H1 (cell line): ENCODE data around the gene RMND1. TPM values are rescaled to one million over a fixed set of nuclear protein-coding genes. Genes with fewer than 3 reads are reported as not detected.

Source experiments
- CTCF ChIA-PET: fragments of 300-600 bp; sonication (Branson Sonifier 250); formaldehyde crosslinking; loops from one replicate; lab custom pipeline; 2021; ENCODE audit not compliant: partially characterized antibody; lab: Charles Lee
- POLR2A ChIA-PET: fragments of 300-600 bp; sonication (Branson Sonifier 250); formaldehyde crosslinking; loops from one replicate; lab custom pipeline; 2021; ENCODE audit warnings: inconsistent platforms; ENCODE audit not compliant: partially characterized antibody; lab: Charles Lee
- DNase-seq, 2 experiments: peaks; one replicate each; pipeline versions ENCODE4 v3.0.0 to v3.0.0-alpha.2; 2010 to 2022; ENCODE audit warnings: low spot score in 2 of 2, low read depth in 1 of 2, mixed read lengths in 1 of 2
- FAIRE-seq: peaks from 2 replicates; lab custom pipeline; 2011; peaks lifted over from hg19 to GRCh38; lab: Jason Lieb, UNC
- H2AFZ ChIP-seq: 2 replicates; pipeline ENCODE4 v1.8.1; 2012; ENCODE audit warnings: low read length, inconsistent platforms
- H2AK5ac ChIP-seq: 2 replicates; pipeline ENCODE4 v1.6.1; 2013; ENCODE audit warnings: low read depth, low read length
- H2BK120ac ChIP-seq: replicated peaks from 2 replicates; pipeline ENCODE3; 2013; ENCODE audit warnings: low read depth, low read length, inconsistent platforms
- H2BK12ac ChIP-seq: 2 replicates; pipeline ENCODE4 v1.6.1; 2013; ENCODE audit warnings: low read depth, low read length
- H2BK15ac ChIP-seq: 2 replicates; pipeline ENCODE4 v1.6.1; 2013; ENCODE audit warnings: low read length
- H2BK20ac ChIP-seq: 2 replicates; pipeline ENCODE4 v1.6.1; 2013; ENCODE audit warnings: low read length
- H2BK5ac ChIP-seq: 2 replicates; pipeline ENCODE4 v1.6.1; 2013; ENCODE audit warnings: low read depth, low read length
- H3K14ac ChIP-seq: 2 replicates; pipeline ENCODE4 v1.6.1; 2013; ENCODE audit warnings: inconsistent platforms; ENCODE audit not compliant: insufficient read length
- H3K18ac ChIP-seq: 2 replicates; pipeline ENCODE4 v1.6.1; 2013; ENCODE audit warnings: low read length; ENCODE audit errors: extremely low read depth
- H3K23ac ChIP-seq: 2 replicates; pipeline ENCODE4 v1.6.1; 2013; ENCODE audit warnings: inconsistent platforms; ENCODE audit not compliant: insufficient read length
- H3K23me2 ChIP-seq: 2 replicates; pipeline ENCODE4 v1.6.1; 2013; ENCODE audit warnings: low read depth, low read length
- H3K27ac ChIP-seq: 2 replicates; pipeline ENCODE4 v1.6.1; 2011; ENCODE audit warnings: low read depth, low read length, inconsistent platforms
- H3K27me3 ChIP-seq, 4 experiments: replicated peaks in 1 of 4; 1 replicate in 1 of 4; 2 replicates in 3 of 4; pipeline versions ENCODE4 v1.6.1 to v1.8.1; 2011 to 2013; ENCODE audit warnings: low read length in 3 of 4, mild to moderate bottlenecking in 3 of 4, inconsistent platforms in 2 of 4, mixed read lengths in 2 of 4, moderate library complexity in 1 of 4; ENCODE audit not compliant: control insufficient read depth in 3 of 4, insufficient read depth in 3 of 4; ENCODE audit errors: extremely low read depth in 1 of 4
- H3K36me3 ChIP-seq, 4 experiments: 2 replicates each; pipeline versions ENCODE4 v1.6.1 to v1.8.1; 2011 to 2013; ENCODE audit warnings: mild to moderate bottlenecking in 4 of 4, low read length in 3 of 4, moderate library complexity in 2 of 4, control low read depth in 1 of 4, inconsistent platforms in 1 of 4; ENCODE audit not compliant: insufficient read depth in 4 of 4, control insufficient read depth in 2 of 4
- H3K4ac ChIP-seq: replicated peaks from 2 replicates; pipeline ENCODE3; 2013; ENCODE audit warnings: low read length, low read depth, mixed read lengths, inconsistent platforms; ENCODE audit not compliant: insufficient read length
- H3K4me1 ChIP-seq, 4 experiments: replicated peaks in 1 of 4; 1 replicate in 1 of 4; 2 replicates in 3 of 4; pipeline versions ENCODE4 v1.6.1 to v1.8.1; 2011 to 2013; ENCODE audit warnings: low read length in 3 of 4, inconsistent platforms in 2 of 4, mixed read lengths in 1 of 4; ENCODE audit not compliant: insufficient read depth in 4 of 4, control insufficient read depth in 3 of 4
- H3K4me2 ChIP-seq, 2 experiments: 2 replicates each; pipeline versions ENCODE4 v1.6.1 to v1.8.1; 2011 to 2013; ENCODE audit warnings: low read depth in 2 of 2, low read length in 2 of 2, control low read depth in 1 of 2, inconsistent platforms in 1 of 2, mild to moderate bottlenecking in 1 of 2; ENCODE audit not compliant: insufficient read depth in 1 of 2
- H3K4me3 ChIP-seq, 4 experiments: fragments of 200-600, 300-600 bp in 1 of 4; sonication (generic), shearing (Covaris generic), sonication (Bioruptor Twin) in 1 of 4; 2 replicates each; pipeline versions ENCODE4 v1.5.1 to v1.8.1; 2011 to 2016; ENCODE audit warnings: low read length in 4 of 4, low read depth in 3 of 4, control low read depth in 2 of 4, inconsistent platforms in 2 of 4, mild to moderate bottlenecking in 2 of 4, mixed read lengths in 1 of 4, moderate library complexity in 1 of 4; ENCODE audit not compliant: insufficient read depth in 2 of 4; ENCODE audit errors: extremely low read depth in 1 of 4
- H3K56ac ChIP-seq: replicated peaks from 2 replicates; pipeline ENCODE3; 2013; ENCODE audit warnings: low read depth, mild to moderate bottlenecking, mixed read lengths, low read length, inconsistent platforms; ENCODE audit not compliant: insufficient read length
- H3K79me1 ChIP-seq: 2 replicates; pipeline ENCODE4 v1.6.1; 2013; ENCODE audit warnings: low read depth, low read length, control low read depth
- H3K79me2 ChIP-seq, 2 experiments: 2 replicates each; pipeline versions ENCODE4 v1.6.1 to v1.8.1; 2012 to 2013; ENCODE audit warnings: low read length in 2 of 2, mild to moderate bottlenecking in 2 of 2, inconsistent platforms in 1 of 2; ENCODE audit not compliant: insufficient read depth in 2 of 2, control insufficient read depth in 1 of 2
- H3K9ac ChIP-seq, 4 experiments: replicated peaks in 1 of 4; 1 replicate in 1 of 4; 2 replicates in 3 of 4; pipeline versions ENCODE4 v1.6.1 to v1.8.1; 2011 to 2013; ENCODE audit warnings: low read depth in 3 of 4, low read length in 3 of 4, control low read depth in 2 of 4, mild to moderate bottlenecking in 2 of 4, moderate library complexity in 2 of 4, inconsistent platforms in 1 of 4; ENCODE audit errors: extremely low read depth in 1 of 4
- H3K9me3 ChIP-seq, 2 experiments: 2 replicates each; pipeline versions ENCODE4 v1.6.1 to v1.8.1; 2012 to 2013; ENCODE audit warnings: mild to moderate bottlenecking in 2 of 2, moderate library complexity in 2 of 2, control low read depth in 1 of 2, inconsistent platforms in 1 of 2, low read depth in 1 of 2, low read length in 1 of 2, mixed read lengths in 1 of 2; ENCODE audit not compliant: insufficient read depth in 2 of 2
- H4K20me1 ChIP-seq, 2 experiments: replicated peaks in 1 of 2; 2 replicates each; pipeline versions ENCODE3 to v1.8.1; 2011 to 2013; ENCODE audit warnings: inconsistent platforms in 2 of 2, low read length in 2 of 2, mild to moderate bottlenecking in 1 of 2; ENCODE audit not compliant: insufficient read depth in 2 of 2, control insufficient read depth in 1 of 2
- H4K5ac ChIP-seq: 2 replicates; pipeline ENCODE4 v1.6.1; 2013; ENCODE audit warnings: low read length, low read depth, mixed read lengths, inconsistent platforms; ENCODE audit not compliant: insufficient read length
- H4K8ac ChIP-seq: 2 replicates; pipeline ENCODE4 v1.8.0; 2013; ENCODE audit warnings: mild to moderate bottlenecking, moderate library complexity, low read length, inconsistent platforms; ENCODE audit not compliant: insufficient read depth; ENCODE audit errors: extremely low read depth
- H4K91ac ChIP-seq: replicated peaks from 2 replicates; pipeline ENCODE3; 2013; ENCODE audit warnings: low read length, mixed read lengths, inconsistent platforms; ENCODE audit not compliant: insufficient read length
- CBX5 ChIP-seq: fragments of 300-800, 300-1000 bp; sonication (generic); IDR thresholded peaks from 2 replicates; pipeline ENCODE4 v1.7.1; 2016; ENCODE audit warnings: antibody characterized with exemption, low read length, low read depth
- CREB1 ChIP-seq: IDR thresholded peaks from 2 replicates; pipeline ENCODE4 v1.6.1; 2012; ENCODE audit warnings: inconsistent platforms
- KDM1A ChIP-seq: fragments of 200-600, 300-600 bp; sonication (generic); IDR thresholded peaks from 2 replicates; pipeline ENCODE4 v1.7.1; 2016; ENCODE audit warnings: mild to moderate bottlenecking, low read length, borderline replicate concordance
- PHF8 ChIP-seq: fragments of 200-600 bp; sonication (generic); conservative IDR thresholded peaks from 2 replicates; pipeline ENCODE4 v1.7.1; 2012; ENCODE audit warnings: low read depth, mild to moderate bottlenecking, inconsistent platforms, low read length, moderate library complexity
- POLR2A ChIP-seq, 2 experiments: IDR thresholded peaks; 1 replicate in 1 of 2; 2 replicates in 1 of 2; pipeline ENCODE4 v1.6.1; 2011; ENCODE audit warnings: low read depth in 2 of 2, low read length in 2 of 2, mild to moderate bottlenecking in 2 of 2; ENCODE audit errors: control extremely low read depth in 1 of 2
- RBBP5 ChIP-seq: IDR thresholded peaks from 2 replicates; pipeline ENCODE4 v1.7.1; 2012; ENCODE audit warnings: low read depth, mild to moderate bottlenecking, inconsistent platforms, low read length, moderate library complexity, borderline replicate concordance
- RXRA ChIP-seq: IDR thresholded peaks from 2 replicates; pipeline ENCODE4 v1.6.1; 2011; ENCODE audit warnings: low read depth, mild to moderate bottlenecking, low read length, moderate library complexity; ENCODE audit not compliant: insufficient read depth
- SP4 ChIP-seq: IDR thresholded peaks from 2 replicates; pipeline ENCODE4 v1.6.1; 2012; ENCODE audit warnings: low read length, inconsistent platforms
- TAF1 ChIP-seq: IDR thresholded peaks from 2 replicates; pipeline ENCODE4 v1.6.1; 2011; ENCODE audit warnings: mild to moderate bottlenecking, low read depth, low read length
- TAF7 ChIP-seq: optimal IDR thresholded peaks from 2 replicates; pipeline ENCODE3; 2011; ENCODE audit warnings: low read depth, mild to moderate bottlenecking, inconsistent platforms, low read length, moderate library complexity, borderline replicate concordance
- TCF12 ChIP-seq: IDR thresholded peaks from 2 replicates; pipeline ENCODE4 v1.6.1; 2011; ENCODE audit warnings: low read depth, mild to moderate bottlenecking, low read length
- USF2 ChIP-seq: IDR thresholded peaks from 2 replicates; pipeline ENCODE4 v1.6.1; 2011; ENCODE audit warnings: low read length, improper control_type of control experiment
- WGBS, 2 experiments: shearing (Covaris generic) in 1 of 2; methylation state at CpG; one replicate each; pipeline versions ENCODE4 v1.1.6 to v1.1.7; 2013 to 2015; ENCODE audit warnings: low lambda C conversion rate in 2 of 2, mixed read lengths in 2 of 2, inconsistent platforms in 1 of 2, low coverage in 1 of 2, missing lambda C conversion rate in 1 of 2; ENCODE audit not compliant: insufficient replicate concordance in 2 of 2, insufficient coverage in 1 of 2, insufficient read length in 1 of 2; ENCODE audit errors: extremely low coverage in 1 of 2, missing lambda C conversion rate in 1 of 2; 5-methylcytosine and 5-hydroxymethylcytosine counted together
- polyA plus RNA-seq, 7 experiments: library from polyadenylated mRNA; depleted of rRNA in 3 of 7; stranded (reverse) in 5 of 7; unstranded in 2 of 7; fragments of >200 nt in 5 of 7; fragments of 200-250 nt in 2 of 7; gene quantifications; 1 replicate in 5 of 7; 2 replicates in 1 of 7; 4 replicates in 1 of 7; pipeline versions ENCODE4 v1.2.1 to v1.2.3, GENCODE V29; 2011 to 2013; ENCODE audit warnings: missing spikeins in 2 of 7, mixed read lengths in 2 of 7
- total RNA-seq: library from RNA; stranded (reverse); fragmentation: NEBNext Ultra II Directional; extraction: Animal tissue kit (Norgen Biotek cat#: 25700); gene quantifications from 2 replicates; pipeline ENCODE4 v1.2.1, GENCODE V29; 2021

The RMND1 gene
- total and polyA plus RNA-seq, 2 of the 8 experiments (the other 6 are each of a cell fraction or from before 2014, with no cell fraction given), result 7.3 to 21.9 TPM

GRCh38 chr6:151389618-151390275, 62.2 kb downstream of the RMND1 start:
- WGBS, 2 experiments, result 2% methylated on average over 40 of the region's 54 CpGs; no CpG with 5 or more reads in 1 of the 2 experiments
- no peaks in the 10 kb centered on the region; a peak in 2 of 8 replicates for H3K36me3 ChIP-seq
- H3K9ac ChIP-seq, result peak overlapping the region; percentile 90 to 95 (median 92)
- H4K91ac ChIP-seq, result peak overlapping the region; percentile 4
- no peak overlapping the region for H3K4ac ChIP-seq
- H3K56ac ChIP-seq, result peak overlapping the region; percentile 43
- no peak overlapping the region for H2AFZ ChIP-seq
- no peak overlapping the region for H3K23ac ChIP-seq
- ChIA-PET CTCF (interaction anchor here (0.7 kb wide), 1 partner anchor 17 kb away, joined by 3 read pairs; no protein-coding TSS in a partner anchor), POLR2A (interaction anchor here (0.7 to 3.9 kb wide), 14 partner anchors 9 to 349 kb away, joined by 3 to 31 read pairs (median 5); partner anchors contain the start of genes AKAP12 and RMND1)
- no peaks in the 10 kb centered on the region for H3K27me3 ChIP-seq
- H2BK20ac ChIP-seq, result no peak overlapping the region
- H4K5ac ChIP-seq, result peak overlapping the region; percentile 99
- H2BK15ac ChIP-seq, result no peak overlapping the region
- H4K20me1 ChIP-seq, result peaks cover 4 to 7% of the 10 kb centered on the region in 2 experiments
- DNase-seq (no peak), FAIRE-seq (no peak)
- peak overlapping the region; percentile 98 for H4K8ac ChIP-seq
- peak overlapping the region; percentile 96 for H3K18ac ChIP-seq
- peak overlapping the region; percentile 70 to 87 for H3K4me2 ChIP-seq
- H3K27ac ChIP-seq, result peak overlapping the region; percentile 92
- H2BK5ac ChIP-seq, result peak overlapping the region; percentile 98
- H3K23me2 ChIP-seq, result peaks cover 8% of the 10 kb centered on the region
- peaks cover 0 to 9% (median 4%) of the 10 kb centered on the region in 4 experiments; a peak in 3 of 7 replicates for H3K4me1 ChIP-seq
- peak overlapping the region; percentile 34; the same call in 1 of the 2 replicates for H2BK12ac ChIP-seq
- no peak overlapping the region for H2AK5ac ChIP-seq
- peak overlapping the region; percentile 81 to 89 (median 85) for H3K4me3 ChIP-seq
- no peak overlapping the region for H3K14ac ChIP-seq
- H3K79me2 ChIP-seq, result peaks cover 25 to 72% of the 10 kb centered on the region in 2 experiments
- H2BK120ac ChIP-seq, result no peak overlapping the region
- no peaks in the 10 kb centered on the region for H3K9me3 ChIP-seq
- H3K79me1 ChIP-seq, result peaks cover 2% of the 10 kb centered on the region; the same call in 1 of the 2 replicates
- peak; percentile 66 for TF ChIP-seq TAF7
- no peak for TF ChIP-seq KDM1A
- TF ChIP-seq PHF8, result peak; percentile 90
- TF ChIP-seq POLR2A (IDR thresholded peaks at IDR 0.05; ENCODE audit: control extremely low read depth in 1 of 2, low read depth in 2 of 2, low read length in 2 of 2), result peak; percentile 49 to 59
- peak; percentile 53; the same call in 1 of the 2 replicates for TF ChIP-seq CREB1
- TF ChIP-seq RXRA, result no peak
- TF ChIP-seq CBX5, result no peak
- no peak for TF ChIP-seq TCF12
- TF ChIP-seq SP4, result peak; percentile 21; the same call in 1 of the 2 replicates
- no peak for TF ChIP-seq USF2
- TF ChIP-seq RBBP5, result peak; percentile 81; the same call in 1 of the 2 replicates
- TF ChIP-seq TAF1, result peak; percentile 83
